GM19240 (cell line): ENCODE results near the gene OR51A4.
"Not testable (repeated sequence)": the region's sequence is repeated elsewhere in the genome, so short reads cannot be mapped to it uniquely, and the experiment has no call there.

Experiments
- DNase-seq: peaks from one replicate; pipeline ENCODE4 v3.0.0; 2011; ENCODE audit warnings: low spot score; ENCODE audit not compliant: insufficient read length

The OR51A4 gene

GRCh38 chr11:4947505-4947904 is at the start of gene OR51A4:
OR51A4 (minus strand) TSS chr11:4947605; CDS start chr11:4947100, 505 bp downstream.
- no peak for DNase-seq

- no peak for DNase-seq
Measured at GRCh38 chr11:4994551-4994950, 47.1 kb upstream of the OR51A4 start, which contains the start of gene OR51L1. OR51L1 (plus strand) TSS chr11:4994851; CDS start chr11:4998983, 4,132 bp downstream.

GRCh38 chr11:4991060-4991459 is 43.7 kb upstream of the OR51A4 start:
- DNase-seq: no peak

- DNase-seq: no peak
Measured at GRCh38 chr11:4983841-4984240, 36.4 kb upstream of the OR51A4 start.

GRCh38 chr11:4982678-4983077 is 35.3 kb upstream of the OR51A4 start:
- DNase-seq: no peak

- DNase-seq: no peak
Measured at GRCh38 chr11:4979036-4979435, 31.6 kb upstream of the OR51A4 start.

- no peak for DNase-seq
Measured at GRCh38 chr11:4975436-4975835, 28.0 kb upstream of the OR51A4 start.

GRCh38 chr11:4962816-4963215 is 15.4 kb upstream of the OR51A4 start:
- no peak for DNase-seq

GRCh38 chr11:4960877-4961276 is 13.5 kb upstream of the OR51A4 start:
- no peak for DNase-seq

- DNase-seq: no peak
Measured at GRCh38 chr11:4957396-4957795, 10.0 kb upstream of the OR51A4 start.

- DNase-seq: not testable (repeated sequence)
Measured at GRCh38 chr11:4955613-4956012, 8.2 kb upstream of the OR51A4 start, which contains the start of gene OR51A2. OR51A2 (minus strand) TSS chr11:4955713; CDS start chr11:4955713, 0 bp downstream.

- DNase-seq: no peak
Measured at GRCh38 chr11:4936745-4937144, 10.7 kb downstream of the OR51A4 start.

GRCh38 chr11:4932751-4933150 is 14.7 kb downstream of the OR51A4 start:
- no peak for DNase-seq

- DNase-seq: no peak
Measured at GRCh38 chr11:4926608-4927007, 20.8 kb downstream of the OR51A4 start.

- DNase-seq: no peak
Measured at GRCh38 chr11:4924239-4924638, 23.2 kb downstream of the OR51A4 start, which contains the start of gene OR51G1. OR51G1 (minus strand) TSS chr11:4924339; CDS start chr11:4924339, 0 bp downstream.

GRCh38 chr11:4922304-4922703 is 25.1 kb downstream of the OR51A4 start:
- no peak for DNase-seq

GRCh38 chr11:4921796-4922195 is 25.6 kb downstream of the OR51A4 start:
- no peak for DNase-seq

- DNase-seq: no peak
Measured at GRCh38 chr11:4919250-4919649, 28.2 kb downstream of the OR51A4 start, which contains the start of gene OR51G2. OR51G2 (minus strand) TSS chr11:4919350; CDS start chr11:4915663, 3,687 bp downstream.

- DNase-seq: no peak
Measured at GRCh38 chr11:4916581-4916980, 30.8 kb downstream of the OR51A4 start.

GRCh38 chr11:4903484-4903883 is 43.9 kb downstream of the OR51A4 start, which contains the start of gene OR51A7:
OR51A7 (plus strand) TSS chr11:4903783; CDS start chr11:4907370, 3,587 bp downstream.
- DNase-seq: no peak
